Measurements from ENCODE around the gene PCDHB9.
"Not testable (repeated sequence)": the region's sequence is repeated elsewhere in the genome, so short reads cannot be mapped to it uniquely, and the experiment has no call there.

Gene PCDHB9

GRCh38 chr5:141192110-141192725 is 5.3 kb downstream of the PCDHB9 start, which contains the start of gene PCDHB10:
Gene PCDHB10, plus strand, starts transcription at chr5:141192353. Its CDS starts 200 bp downstream, at chr5:141192553.
- peak; percentile 20 for DNase-seq (ENCODE audit: extremely low spot score)
- peak; percentile 18 for TF ChIP-seq CTCF (IDR thresholded peaks at IDR 0.05; ENCODE audit: control extremely low read depth, extremely low read depth, low read depth, missing control alignments)
- CTCF ChIA-PET: interaction anchor here (1.1 kb wide), 2 partner anchors 9 to 128 kb away, joined by 3 to 5 read pairs; partner anchors contain the start of gene PCDHB16
- POLR2A ChIA-PET: no interaction called here

GRCh38 chr5:141194332-141194731 is 7.4 kb downstream of the PCDHB9 start:
- POLR2A ChIA-PET; CTCF ChIA-PET; DNase-seq (ENCODE audit: extremely low spot score): not testable (repeated sequence)

- POLR2A ChIA-PET: no interaction called here
- CTCF ChIA-PET: interaction anchor here (1.0 to 1.5 kb wide), 3 partner anchors 9 to 134 kb away, joined by 3 read pairs; partner anchors contain the start of genes PCDHB9 and PCDHGA1
- no peak for DNase-seq (ENCODE audit: extremely low spot score)
- no peak for TF ChIP-seq CTCF (IDR thresholded peaks at IDR 0.05; ENCODE audit: control extremely low read depth, extremely low read depth, low read depth, missing control alignments)
Observed at GRCh38 chr5:141196363-141196762, 9.4 kb downstream of the PCDHB9 start.

- TF ChIP-seq CTCF (IDR thresholded peaks at IDR 0.05; ENCODE audit: control extremely low read depth, extremely low read depth, low read depth, missing control alignments): no peak
- DNase-seq (ENCODE audit: extremely low spot score): no peak
- ChIA-PET POLR2A (no interaction called here), CTCF (interaction anchor here (1.2 kb wide), 2 partner anchors 23 to 46 kb away, joined by 3 read pairs; no protein-coding TSS in a partner anchor)
Observed at GRCh38 chr5:141199359-141200235, 12.6 kb downstream of the PCDHB9 start, which contains the start of gene PCDHB11. Gene PCDHB11, plus strand, starts transcription at chr5:141199627. Its CDS starts 148 bp downstream, at chr5:141199775.

GRCh38 chr5:141201126-141201525 is 14.2 kb downstream of the PCDHB9 start:
- DNase-seq (ENCODE audit: extremely low spot score); CTCF ChIA-PET: not testable (repeated sequence)

GRCh38 chr5:141201646-141202045 is 14.7 kb downstream of the PCDHB9 start:
- DNase-seq (ENCODE audit: extremely low spot score); POLR2A ChIA-PET; CTCF ChIA-PET: not testable (repeated sequence)

More at GRCh38 chr5:141201126-141201525, 14.2 kb downstream of the PCDHB9 start:
- POLR2A ChIA-PET: not testable (repeated sequence)

GRCh38 chr5:141208478-141208877 is 21.5 kb downstream of the PCDHB9 start, which contains the start of gene PCDHB12:
Gene PCDHB12, plus strand, starts transcription at chr5:141208719. Its CDS starts 189 bp downstream, at chr5:141208908.
- TF ChIP-seq CTCF (IDR thresholded peaks at IDR 0.05; ENCODE audit: control extremely low read depth, extremely low read depth, low read depth, missing control alignments): no peak
- no peak for DNase-seq (ENCODE audit: extremely low spot score)
- ChIA-PET POLR2A (no interaction called here), CTCF (interaction anchor here (1.1 kb wide), 1 partner anchor 9 kb away, joined by 5 read pairs; no protein-coding TSS in a partner anchor)

GRCh38 chr5:141210281-141210680 is 23.3 kb downstream of the PCDHB9 start:
- POLR2A ChIA-PET; CTCF ChIA-PET; DNase-seq (ENCODE audit: extremely low spot score): not testable (repeated sequence)

- CTCF ChIA-PET; DNase-seq (ENCODE audit: extremely low spot score); POLR2A ChIA-PET: not testable (repeated sequence)
Observed at GRCh38 chr5:141210849-141211248, 23.9 kb downstream of the PCDHB9 start.

GRCh38 chr5:141213656-141214339 is 26.8 kb downstream of the PCDHB9 start, which contains the start of gene PCDHB13:
Gene PCDHB13, plus strand, starts transcription at chr5:141213919. Its CDS starts 205 bp downstream, at chr5:141214124.
- DNase-seq (ENCODE audit: extremely low spot score); CTCF ChIA-PET; POLR2A ChIA-PET: not testable (repeated sequence)

GRCh38 chr5:141214583-141214982 is 27.6 kb downstream of the PCDHB9 start:
- CTCF ChIA-PET; POLR2A ChIA-PET; DNase-seq (ENCODE audit: extremely low spot score): not testable (repeated sequence)

- DNase-seq (ENCODE audit: extremely low spot score); POLR2A ChIA-PET; CTCF ChIA-PET: not testable (repeated sequence)
Observed at GRCh38 chr5:141215504-141215903, 28.5 kb downstream of the PCDHB9 start.
